Panc1 (cell line): ENCODE data around the gene LAMB3. TPM values are rescaled to one million over a fixed set of nuclear protein-coding genes. Genes with fewer than 3 reads are reported as not detected.

Experiments used
- ATAC-seq: fragments of 200-7000 bp; cut with Tn5 transposase; 2 replicates; pipeline ENCODE4 v1.9.1; 2020; ENCODE audit warnings: mild to moderate bottlenecking, moderate library complexity
- BruUV-seq: library from RNA; stranded (reverse); fragments of 400-500 nt; replicated peaks from 2 replicates; lab custom pipeline; 2021; lab: Mats Ljungman, UMichigan
- CTCF ChIA-PET: fragments of 300-600 bp; sonication (Branson Sonifier 250); formaldehyde crosslinking; loops from one replicate; lab custom pipeline; 2022; ENCODE audit warnings: antibody characterized with exemption; lab: Charles Lee
- POLR2A ChIA-PET: fragments of 300-600 bp; sonication (Branson Sonifier 250); formaldehyde crosslinking; loops from one replicate; lab custom pipeline; 2022; ENCODE audit warnings: antibody characterized with exemption; lab: Charles Lee
- DNase-seq: peaks from one replicate; pipeline ENCODE4 v3.0.0-alpha.2; 2010; ENCODE audit warnings: low read depth, low spot score
- H3K27ac ChIP-seq: 2 replicates; pipeline ENCODE4 v1.5.1; 2011; ENCODE audit warnings: mild to moderate bottlenecking, low read length, inconsistent platforms
- H3K27me3 ChIP-seq: fragments of 200-500 bp; sonication (Bioruptor generic); 2 replicates; pipeline ENCODE4 v1.6.0; 2014; ENCODE audit warnings: low read length, inconsistent platforms; ENCODE audit not compliant: control insufficient read depth, insufficient read depth
- H3K36me3 ChIP-seq: fragments of 200-500 bp; sonication (Bioruptor generic); 2 replicates; pipeline ENCODE4 v1.5.1; 2014; ENCODE audit warnings: inconsistent platforms, mild to moderate bottlenecking, low read length, moderate library complexity; ENCODE audit not compliant: control insufficient read depth, insufficient read depth
- H3K4me1 ChIP-seq: 2 replicates; pipeline ENCODE4 v1.5.1; 2011; ENCODE audit warnings: inconsistent platforms, mild to moderate bottlenecking, low read length, moderate library complexity; ENCODE audit not compliant: control insufficient read depth, insufficient read depth
- H3K4me3 ChIP-seq, 2 experiments: 2 replicates each; pipeline ENCODE4 v1.5.1; 2011 to 2012; ENCODE audit warnings: low read depth in 2 of 2, low read length in 2 of 2, mild to moderate bottlenecking in 2 of 2, inconsistent platforms in 1 of 2, moderate library complexity in 1 of 2
- H3K9me3 ChIP-seq: fragments of 200-500 bp; sonication (Bioruptor generic); 2 replicates; pipeline ENCODE4 v1.5.1; 2014; ENCODE audit warnings: low read depth, mild to moderate bottlenecking, inconsistent platforms, low read length, moderate library complexity; ENCODE audit not compliant: control insufficient read depth, insufficient read depth
- CTCF ChIP-seq: fragments of 450-650 bp; IDR thresholded peaks from 2 replicates; pipeline ENCODE4 v1.5.1; 2017; ENCODE audit warnings: mild to moderate bottlenecking
- REST ChIP-seq, 2 experiments: IDR thresholded peaks; 2 replicates each; pipeline ENCODE4 v1.6.1; 2011 to 2012; ENCODE audit warnings: low read depth in 2 of 2, control low read depth in 1 of 2, low read length in 1 of 2, mild to moderate bottlenecking in 1 of 2, moderate library complexity in 1 of 2; ENCODE audit not compliant: insufficient read depth in 1 of 2
- SIN3A ChIP-seq: IDR thresholded peaks from 2 replicates; pipeline ENCODE4 v1.6.1; 2012; ENCODE audit warnings: low read depth, mild to moderate bottlenecking, low read length, moderate library complexity, borderline replicate concordance; ENCODE audit not compliant: insufficient read depth
- TCF7L2 ChIP-seq: IDR thresholded peaks from 2 replicates; pipeline ENCODE4 v1.6.1; 2011; ENCODE audit warnings: mild to moderate bottlenecking, low read depth, low read length, inconsistent platforms
- in situ Hi-C: cut with HindIII; loops from 2 replicates; pipeline ENCODE4 v1.10.0; 2016; ENCODE audit warnings: low sequenced_read_pairs, low pct_unique_long_range_greater_than_20kb
- intact Hi-C: fragments of 100-400 bp; cut with micrococcal nuclease; formaldehyde crosslinking; loops from one replicate; pipeline ENCODE4 v1.10.0; 2022; ENCODE audit not compliant: unreplicated experiment
- total RNA-seq: library from RNA; stranded (reverse); gene quantifications from one replicate; pipeline ENCODE4 v1.2.1, GENCODE V29; 2021; ENCODE audit not compliant: unreplicated experiment

LAMB3 gene
- total RNA-seq, 1 experiment from 2014 or later = 0.85 TPM

- H3K27ac ChIP-seq = no peak overlapping the region
- in situ Hi-C loops (no loop called here), intact Hi-C loops (no loop called here)
- no peaks in the 10 kb centered on the region for H3K9me3 ChIP-seq
- no peaks in the 10 kb centered on the region for H3K36me3 ChIP-seq
- TF ChIP-seq TCF7L2 (no peak), CTCF (no peak), REST (IDR thresholded peaks at IDR 0.05; ENCODE audit: insufficient read depth in 1 of 2, low read depth in 2 of 2, low read length in 1 of 2) (no peak)
- CTCF ChIA-PET = interaction anchor here (0.6 kb wide), 1 partner anchor 30 kb away, joined by 3 read pairs; no protein-coding TSS in a partner anchor
- H3K4me3 ChIP-seq = no peak overlapping the region
- no peak for DNase-seq
- ATAC-seq = no peak
- 0 out of 2 replicates have a peak, but pooled peaks cover 2% of the 10 kb centered on the region for H3K27me3 ChIP-seq
- no peaks in the 10 kb centered on the region for H3K4me1 ChIP-seq
- BruUV-seq = no TSS peak
- POLR2A ChIA-PET = no interaction called here
These were observed 44.4 kb upstream of the LAMB3 start for GRCh38 chr1:209696673-209697072.

GRCh38 chr1:209692745-209693504 is 40.7 kb upstream of the LAMB3 start:
- peak; percentile 74 for ATAC-seq
- in situ Hi-C loops = no loop called here
- no peaks in the 10 kb centered on the region for H3K27me3 ChIP-seq
- no peak overlapping the region for H3K27ac ChIP-seq
- no TSS peak for BruUV-seq
- TF ChIP-seq CTCF (peak; percentile 91), SIN3A (no peak)
- H3K9me3 ChIP-seq = no peaks in the 10 kb centered on the region
- H3K36me3 ChIP-seq = no peaks in the 10 kb centered on the region
- peak; percentile 52 for DNase-seq
- no peaks in the 10 kb centered on the region for H3K4me1 ChIP-seq
- intact Hi-C loops = loop anchor here (1.0 to 2.0 kb wide), 3 partner anchors 91 to 124 kb away; no protein-coding TSS in a partner anchor
- CTCF ChIA-PET = interaction anchor here (1.1 kb wide), 1 partner anchor 123 kb away, joined by 4 read pairs; no protein-coding TSS in a partner anchor
- H3K4me3 ChIP-seq = no peak overlapping the region
- POLR2A ChIA-PET = no interaction called here
